Caco-2 (cell line): ENCODE measurements around the gene MBD1. TPM values are rescaled to one million over a fixed set of nuclear protein-coding genes. Genes with fewer than 3 reads are reported as not detected.
A peak's percentile ranks its signal among the peaks of the same experiment; 100 is the strongest.

Source experiments
- BruUV-seq: library from RNA; stranded (reverse); fragments of 400-500 nt; replicated peaks from 2 replicates; lab custom pipeline; 2021; lab: Mats Ljungman, UMichigan
- CTCF ChIA-PET: fragments of 300-600 bp; sonication (Branson Sonifier 250); formaldehyde crosslinking; loops from one replicate; lab custom pipeline; 2022; ENCODE audit warnings: antibody characterized with exemption; lab: Charles Lee
- POLR2A ChIA-PET: fragments of 300-600 bp; sonication (Branson Sonifier 250); formaldehyde crosslinking; loops from one replicate; lab custom pipeline; 2022; ENCODE audit warnings: antibody characterized with exemption; lab: Charles Lee
- DNase-seq, 2 experiments: peaks; one replicate each; pipeline versions ENCODE4 v3.0.0 to v3.0.0-alpha.2; 2020 to 2022
- H3K27me3 ChIP-seq: replicated peaks from 2 replicates; pipeline ENCODE4 v1.6.0; 2011; ENCODE audit warnings: low read length; ENCODE audit not compliant: control insufficient read depth, insufficient read depth
- H3K36me3 ChIP-seq: 2 replicates; pipeline ENCODE4 v1.5.1; 2011; ENCODE audit warnings: low read length; ENCODE audit not compliant: control insufficient read depth, insufficient read depth
- H3K4me1 ChIP-seq: fragments of 250-450 bp; sonication (Bioruptor Pico); 2 replicates; pipeline ENCODE4 v1.5.1; 2020; ENCODE audit warnings: mild to moderate bottlenecking
- H3K4me3 ChIP-seq: 2 replicates; pipeline ENCODE4 v1.5.1; 2011; ENCODE audit warnings: low read depth, mild to moderate bottlenecking, control low read depth, low read length
- H3K9me3 ChIP-seq: fragments of 250-450 bp; sonication (Bioruptor Pico); 2 replicates; pipeline ENCODE4 v1.5.1; 2020; ENCODE audit warnings: mild to moderate bottlenecking, moderate library complexity
- H3K27ac Mint-ChIP-seq: one replicate; pipeline ENCODE4 v1.8.0; 2022; ENCODE audit warnings: mixed read lengths; ENCODE audit not compliant: unreplicated experiment
- H3K27me3 Mint-ChIP-seq: one replicate; pipeline ENCODE4 v1.8.0; 2022; ENCODE audit warnings: mixed read lengths; ENCODE audit not compliant: insufficient read depth, unreplicated experiment
- H3K36me3 Mint-ChIP-seq: one replicate; pipeline ENCODE4 v1.8.0; 2022; ENCODE audit warnings: mild to moderate bottlenecking, mixed read lengths; ENCODE audit not compliant: insufficient read depth, unreplicated experiment
- H3K4me1 Mint-ChIP-seq: one replicate; pipeline ENCODE4 v1.8.0; 2022; ENCODE audit warnings: low read depth, mixed read lengths; ENCODE audit not compliant: unreplicated experiment
- H3K4me3 Mint-ChIP-seq: one replicate; pipeline ENCODE4 v1.8.0; 2022; ENCODE audit warnings: mild to moderate bottlenecking, moderate library complexity, mixed read lengths; ENCODE audit not compliant: unreplicated experiment
- H3K9me3 Mint-ChIP-seq: one replicate; pipeline ENCODE4 v1.8.0; 2022; ENCODE audit warnings: mixed read lengths; ENCODE audit not compliant: unreplicated experiment
- intact Hi-C: fragments of 100-400 bp; cut with micrococcal nuclease; formaldehyde crosslinking; loops from one replicate; pipeline ENCODE4 v1.10.0; 2022; ENCODE audit not compliant: unreplicated experiment
- total RNA-seq: library from RNA; stranded (reverse); gene quantifications from 2 replicates; pipeline ENCODE4 v1.2.3, GENCODE V29; 2022
- TF ChIP-seq, protein P1 (sequence below), 2 experiments: fragments of 200-600 bp in 1 of 2; IDR thresholded peaks; 1 replicate in 1 of 2; 2 replicates in 1 of 2; pipeline versions ENCODE4 v1.5.1 to v1.8.0; 2011 to 2022; ENCODE audit warnings: antibody characterized with exemption in 1 of 2, control low read depth in 1 of 2, inconsistent platforms in 1 of 2, low read depth in 1 of 2, low read length in 1 of 2, mild to moderate bottlenecking in 1 of 2, moderate library complexity in 1 of 2; ENCODE audit not compliant: insufficient read depth in 1 of 2, severe bottlenecking in 1 of 2, unreplicated experiment in 1 of 2

Gene MBD1
- total RNA-seq, 1 experiment from 2014 or later: 34.7 TPM

DNA sequence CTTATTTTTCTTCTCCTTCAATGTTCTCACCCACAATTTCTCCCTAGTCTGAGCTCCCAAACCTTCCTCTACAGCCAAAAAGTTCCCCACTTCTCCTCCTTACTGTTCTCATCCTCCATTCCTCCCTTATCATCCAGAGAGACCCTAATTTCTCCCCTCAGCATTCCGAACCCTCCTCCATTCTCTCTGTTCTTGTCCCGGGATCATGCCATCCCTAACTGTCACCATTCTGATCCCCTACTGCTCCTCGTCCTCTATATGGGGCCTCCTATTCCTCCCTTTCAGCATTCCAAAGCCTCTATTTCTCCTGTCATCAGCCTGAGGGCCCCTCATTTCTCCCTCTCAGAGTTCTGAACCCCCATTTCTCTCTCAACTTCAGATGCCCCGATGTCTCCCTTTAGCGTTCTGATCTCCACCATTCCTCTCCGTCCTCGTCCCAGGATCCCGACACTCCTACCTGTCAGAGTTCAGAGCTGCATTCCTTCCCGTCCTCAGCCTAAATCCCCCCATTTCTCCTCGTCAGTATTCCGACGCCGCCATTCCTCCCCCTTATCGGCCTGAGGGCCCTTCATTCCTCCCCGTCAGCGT, 522 bp downstream of the MBD1 start:
- Mint-ChIP-seq H3K27ac (peak overlapping the region; percentile 94), H3K4me1 (peaks cover 12% of the 10 kb centered on the region), H3K4me3 (peak overlapping the region; percentile 86), H3K36me3 (peaks cover 15% of the 10 kb centered on the region), H3K9me3 (no peaks in the 10 kb centered on the region), H3K27me3 (no peaks in the 10 kb centered on the region)
- DNase-seq: no peak
- intact Hi-C loops: no loop called here
- no TSS peak for BruUV-seq
- ChIA-PET CTCF (interaction anchor here (1.9 kb wide), 1 partner anchor 77 kb away, joined by 11 read pairs; no protein-coding TSS in a partner anchor), POLR2A (no interaction called here)
- Histone ChIP-seq H3K4me1 (no peaks in the 10 kb centered on the region), H3K4me3 (peak overlapping the region; percentile 56), H3K36me3 (no peaks in the 10 kb centered on the region; the same call in none of the 2 replicates), H3K9me3 (no peaks in the 10 kb centered on the region), H3K27me3 (no peaks in the 10 kb centered on the region)
- TF ChIP-seq, protein P1, sequence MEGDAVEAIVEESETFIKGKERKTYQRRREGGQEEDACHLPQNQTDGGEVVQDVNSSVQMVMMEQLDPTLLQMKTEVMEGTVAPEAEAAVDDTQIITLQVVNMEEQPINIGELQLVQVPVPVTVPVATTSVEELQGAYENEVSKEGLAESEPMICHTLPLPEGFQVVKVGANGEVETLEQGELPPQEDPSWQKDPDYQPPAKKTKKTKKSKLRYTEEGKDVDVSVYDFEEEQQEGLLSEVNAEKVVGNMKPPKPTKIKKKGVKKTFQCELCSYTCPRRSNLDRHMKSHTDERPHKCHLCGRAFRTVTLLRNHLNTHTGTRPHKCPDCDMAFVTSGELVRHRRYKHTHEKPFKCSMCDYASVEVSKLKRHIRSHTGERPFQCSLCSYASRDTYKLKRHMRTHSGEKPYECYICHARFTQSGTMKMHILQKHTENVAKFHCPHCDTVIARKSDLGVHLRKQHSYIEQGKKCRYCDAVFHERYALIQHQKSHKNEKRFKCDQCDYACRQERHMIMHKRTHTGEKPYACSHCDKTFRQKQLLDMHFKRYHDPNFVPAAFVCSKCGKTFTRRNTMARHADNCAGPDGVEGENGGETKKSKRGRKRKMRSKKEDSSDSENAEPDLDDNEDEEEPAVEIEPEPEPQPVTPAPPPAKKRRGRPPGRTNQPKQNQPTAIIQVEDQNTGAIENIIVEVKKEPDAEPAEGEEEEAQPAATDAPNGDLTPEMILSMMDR (IDR thresholded peaks at IDR 0.05; ENCODE audit: insufficient read depth in 1 of 2, low read depth in 1 of 2, low read length in 1 of 2, severe bottlenecking in 1 of 2, unreplicated experiment in 1 of 2): no peak

DNA sequence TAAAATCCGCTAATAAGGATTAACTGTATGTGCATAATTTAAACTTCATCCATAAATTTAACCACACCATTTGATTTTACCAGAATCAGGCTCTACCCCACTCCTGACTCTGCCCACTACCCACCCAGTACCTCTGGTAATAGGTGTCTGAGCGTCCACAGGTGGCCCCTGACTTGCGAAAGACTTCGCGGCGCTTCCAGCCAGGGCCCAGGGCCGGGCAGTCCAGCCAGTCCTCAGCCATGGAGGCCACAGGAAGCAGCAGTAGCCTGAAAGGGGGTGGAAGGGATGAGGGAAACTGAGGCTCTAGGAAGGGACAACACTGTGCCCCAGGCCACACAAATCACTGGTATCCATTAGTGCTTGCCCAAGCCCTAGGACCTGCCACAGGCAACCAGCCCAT, 1.6 kb downstream of the MBD1 start:
- DNase-seq: no peak

DNA sequence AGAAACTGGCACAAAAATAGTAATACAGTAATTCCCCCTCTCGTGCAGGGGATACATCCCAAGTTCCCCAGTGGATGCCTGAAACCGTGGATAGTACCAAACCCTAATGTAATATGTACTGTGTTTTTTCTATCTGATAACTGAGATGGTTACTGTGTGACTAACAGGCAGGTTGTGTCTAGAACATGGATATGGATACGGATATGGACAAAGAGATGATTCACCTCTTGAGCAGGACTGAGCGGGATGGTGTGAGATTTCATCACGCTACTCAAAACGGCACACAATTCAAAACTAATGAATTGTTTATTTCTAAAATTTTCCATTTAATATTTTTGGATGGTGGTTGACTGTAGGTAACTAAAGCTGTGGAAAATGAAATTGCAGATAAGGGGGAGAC, 3.4 kb downstream of the MBD1 start:
- Histone ChIP-seq H3K36me3 (no peaks in the 10 kb centered on the region; the same call in 1 of the 2 replicates), H3K27me3 (no peaks in the 10 kb centered on the region), H3K4me3 (no peak overlapping the region), H3K9me3 (no peaks in the 10 kb centered on the region), H3K4me1 (no peaks in the 10 kb centered on the region)
- no TSS peak for BruUV-seq
- intact Hi-C loops: no loop called here
- Mint-ChIP-seq H3K27me3 (no peaks in the 10 kb centered on the region), H3K9me3 (no peaks in the 10 kb centered on the region), H3K4me1 (peaks cover 12% of the 10 kb centered on the region), H3K27ac (no peak overlapping the region), H3K36me3 (peaks cover 30% of the 10 kb centered on the region), H3K4me3 (no peak overlapping the region)
- no peak for DNase-seq
- ChIA-PET CTCF (no interaction called here), POLR2A (no interaction called here)
- TF ChIP-seq, protein P1 (IDR thresholded peaks at IDR 0.05; ENCODE audit: insufficient read depth in 1 of 2, low read depth in 1 of 2, low read length in 1 of 2, severe bottlenecking in 1 of 2, unreplicated experiment in 1 of 2): no peak

More for the DNA sequence above, 1.6 kb downstream of the MBD1 start:
- no TSS peak for BruUV-seq
- H3K4me3 ChIP-seq: 0 out of 2 replicates have a peak overlapping the region, but pooled peaks have one; percentile 7
- intact Hi-C loops: no loop called here
- ChIA-PET CTCF (no interaction called here), POLR2A (no interaction called here)
- TF ChIP-seq, protein P1 (IDR thresholded peaks at IDR 0.05; ENCODE audit: insufficient read depth in 1 of 2, low read depth in 1 of 2, low read length in 1 of 2, severe bottlenecking in 1 of 2, unreplicated experiment in 1 of 2): no peak
- H3K27me3 ChIP-seq: no peaks in the 10 kb centered on the region
- Mint-ChIP-seq H3K4me1 (peaks cover 12% of the 10 kb centered on the region), H3K27me3 (no peaks in the 10 kb centered on the region), H3K4me3 (peak overlapping the region; percentile 86), H3K27ac (peak overlapping the region; percentile 94), H3K36me3 (peaks cover 26% of the 10 kb centered on the region), H3K9me3 (no peaks in the 10 kb centered on the region)
- no peaks in the 10 kb centered on the region for H3K9me3 ChIP-seq
- H3K4me1 ChIP-seq: no peaks in the 10 kb centered on the region
- no peaks in the 10 kb centered on the region; the same call in none of the 2 replicates for H3K36me3 ChIP-seq
